Keratinocyte (primary cell): ENCODE results near the gene SLC15A3.
A peak's percentile ranks its signal among the peaks of the same experiment; 100 is the strongest.

Source experiments
- EZH2 ChIP-seq: IDR thresholded peaks from one replicate; pipeline ENCODE4 v1.6.1; 2012; ENCODE audit warnings: inconsistent platforms, mild to moderate bottlenecking, low read length, moderate library complexity
- TF ChIP-seq, protein P1 (sequence below), 3 experiments: IDR thresholded peaks in 1 of 3; conservative IDR thresholded peaks in 1 of 3; optimal IDR thresholded peaks in 1 of 3; 2 replicates in 2 of 3; 3 replicates in 1 of 3; pipeline versions ENCODE3 to v1.5.1; 2011; ENCODE audit warnings: low read length in 3 of 3, mild to moderate bottlenecking in 3 of 3, moderate library complexity in 2 of 3, control low read depth in 1 of 3, inconsistent platforms in 1 of 3; ENCODE audit not compliant: insufficient read depth in 2 of 3; ENCODE audit errors: extremely low read depth in 1 of 3

GRCh38 chr11:60899046-60899936 is 52.7 kb downstream of the SLC15A3 start:
- TF ChIP-seq, protein P1, sequence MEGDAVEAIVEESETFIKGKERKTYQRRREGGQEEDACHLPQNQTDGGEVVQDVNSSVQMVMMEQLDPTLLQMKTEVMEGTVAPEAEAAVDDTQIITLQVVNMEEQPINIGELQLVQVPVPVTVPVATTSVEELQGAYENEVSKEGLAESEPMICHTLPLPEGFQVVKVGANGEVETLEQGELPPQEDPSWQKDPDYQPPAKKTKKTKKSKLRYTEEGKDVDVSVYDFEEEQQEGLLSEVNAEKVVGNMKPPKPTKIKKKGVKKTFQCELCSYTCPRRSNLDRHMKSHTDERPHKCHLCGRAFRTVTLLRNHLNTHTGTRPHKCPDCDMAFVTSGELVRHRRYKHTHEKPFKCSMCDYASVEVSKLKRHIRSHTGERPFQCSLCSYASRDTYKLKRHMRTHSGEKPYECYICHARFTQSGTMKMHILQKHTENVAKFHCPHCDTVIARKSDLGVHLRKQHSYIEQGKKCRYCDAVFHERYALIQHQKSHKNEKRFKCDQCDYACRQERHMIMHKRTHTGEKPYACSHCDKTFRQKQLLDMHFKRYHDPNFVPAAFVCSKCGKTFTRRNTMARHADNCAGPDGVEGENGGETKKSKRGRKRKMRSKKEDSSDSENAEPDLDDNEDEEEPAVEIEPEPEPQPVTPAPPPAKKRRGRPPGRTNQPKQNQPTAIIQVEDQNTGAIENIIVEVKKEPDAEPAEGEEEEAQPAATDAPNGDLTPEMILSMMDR (optimal IDR thresholded peaks at IDR 0.05 in 1 of 3, IDR thresholded peaks at IDR 0.05 in 1 of 3, conservative IDR thresholded peaks at IDR 0.05 in 1 of 3; ENCODE audit: extremely low read depth in 1 of 3, insufficient read depth in 2 of 3, low read length in 3 of 3): peak; percentile 83 to 98 (median 84)
- no peak for TF ChIP-seq EZH2
